Lower lobe of right lung (tissue), 2 donors: ENCODE data around the gene TXNDC11. TPM values are rescaled to one million over a fixed set of nuclear protein-coding genes. Genes with fewer than 3 reads are reported as not detected.

ENCODE experiments used
- ATAC-seq, 2 donors: fragments of 200-7000 bp; cut with Tn5 transposase; one replicate each; pipeline ENCODE4 v1.9.1; 2020 to 2022; ENCODE audit warnings: mild to moderate bottlenecking in 2 of 2, moderate library complexity in 2 of 2
- DNase-seq: peaks from one replicate; pipeline ENCODE4 v3.0.0-alpha.2; 2020
- H3K27ac ChIP-seq: fragments of 200-600 bp; one replicate; pipeline ENCODE4 v1.8.0; 2022
- H3K27me3 ChIP-seq: fragments of 200-600 bp; one replicate; pipeline ENCODE4 v1.8.0; 2022; ENCODE audit warnings: low read depth
- H3K36me3 ChIP-seq: fragments of 200-600 bp; one replicate; pipeline ENCODE4 v1.8.0; 2022; ENCODE audit warnings: mild to moderate bottlenecking
- H3K4me1 ChIP-seq: fragments of 200-600 bp; one replicate; pipeline ENCODE4 v1.8.0; 2022
- H3K4me3 ChIP-seq: fragments of 200-600 bp; one replicate; pipeline ENCODE4 v1.8.0; 2022; ENCODE audit warnings: mild to moderate bottlenecking
- H3K9me3 ChIP-seq: fragments of 200-600 bp; one replicate; pipeline ENCODE4 v1.8.0; 2022
- intact Hi-C: fragments of 100-400 bp; cut with DNase I; formaldehyde crosslinking; loops from one replicate; pipeline ENCODE4 v1.11.0; 2022
- total RNA-seq: library from RNA; stranded (reverse); fragmentation: NEBNext Ultra II Directional; extraction: Animal tissue kit (Norgen Biotek cat#: 25700); gene quantifications from one replicate; pipeline ENCODE4 v1.2.1, GENCODE V29; 2021
- TF ChIP-seq, protein P1 (sequence below): fragments of 200-600 bp; IDR thresholded peaks from one replicate; pipeline ENCODE4 v1.8.0; 2022; ENCODE audit warnings: antibody characterized with exemption, mild to moderate bottlenecking
- donor health status: DM: no; HTN: yes; CAD: no; lungs with severe emphysema.

Gene TXNDC11
- total RNA-seq, 1 donor from 2014 or later, result 88.2 TPM

DNA sequence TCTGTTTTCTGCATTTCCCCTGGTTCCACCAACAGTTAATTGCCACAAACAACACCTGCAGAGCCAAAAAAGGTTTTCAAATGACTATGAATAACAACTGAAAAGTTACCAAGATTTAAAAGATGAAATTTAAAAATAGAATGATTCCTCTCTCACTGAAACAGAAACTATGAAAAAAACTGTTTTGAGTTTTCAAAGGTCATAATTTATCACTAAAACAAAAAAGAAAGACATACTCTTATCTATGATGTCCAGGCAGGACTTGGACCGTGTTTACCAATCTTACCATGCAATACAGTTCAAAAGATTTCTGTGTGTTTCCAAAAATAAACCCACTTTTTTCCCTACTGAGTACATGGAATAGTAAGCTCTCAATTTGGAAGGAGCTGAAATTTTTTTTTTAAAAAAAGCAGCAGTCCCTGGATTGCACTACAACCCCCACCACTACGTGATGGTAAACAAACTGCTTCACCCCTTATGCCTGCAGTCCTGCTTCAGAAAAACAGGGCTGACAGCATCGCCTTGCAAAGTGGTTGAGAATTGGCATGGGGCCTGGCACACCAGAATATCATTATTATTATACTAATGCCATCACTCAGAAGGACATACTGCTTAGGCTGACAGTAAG lies 8.5 kb downstream of the TXNDC11 start:
- DNase-seq, result no peak
- intact Hi-C loops, result no loop called here
- TF ChIP-seq, protein P1, sequence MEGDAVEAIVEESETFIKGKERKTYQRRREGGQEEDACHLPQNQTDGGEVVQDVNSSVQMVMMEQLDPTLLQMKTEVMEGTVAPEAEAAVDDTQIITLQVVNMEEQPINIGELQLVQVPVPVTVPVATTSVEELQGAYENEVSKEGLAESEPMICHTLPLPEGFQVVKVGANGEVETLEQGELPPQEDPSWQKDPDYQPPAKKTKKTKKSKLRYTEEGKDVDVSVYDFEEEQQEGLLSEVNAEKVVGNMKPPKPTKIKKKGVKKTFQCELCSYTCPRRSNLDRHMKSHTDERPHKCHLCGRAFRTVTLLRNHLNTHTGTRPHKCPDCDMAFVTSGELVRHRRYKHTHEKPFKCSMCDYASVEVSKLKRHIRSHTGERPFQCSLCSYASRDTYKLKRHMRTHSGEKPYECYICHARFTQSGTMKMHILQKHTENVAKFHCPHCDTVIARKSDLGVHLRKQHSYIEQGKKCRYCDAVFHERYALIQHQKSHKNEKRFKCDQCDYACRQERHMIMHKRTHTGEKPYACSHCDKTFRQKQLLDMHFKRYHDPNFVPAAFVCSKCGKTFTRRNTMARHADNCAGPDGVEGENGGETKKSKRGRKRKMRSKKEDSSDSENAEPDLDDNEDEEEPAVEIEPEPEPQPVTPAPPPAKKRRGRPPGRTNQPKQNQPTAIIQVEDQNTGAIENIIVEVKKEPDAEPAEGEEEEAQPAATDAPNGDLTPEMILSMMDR, result no peak
- no peaks in the 10 kb centered on the region for H3K9me3 ChIP-seq
- peaks cover 95% of the 10 kb centered on the region for H3K36me3 ChIP-seq
- no peaks in the 10 kb centered on the region for H3K27me3 ChIP-seq
- peaks cover 89% of the 10 kb centered on the region for H3K4me1 ChIP-seq
- peak overlapping the region; percentile 34 for H3K27ac ChIP-seq
- peak; percentile 61 for ATAC-seq
- no peak overlapping the region for H3K4me3 ChIP-seq

DNA sequence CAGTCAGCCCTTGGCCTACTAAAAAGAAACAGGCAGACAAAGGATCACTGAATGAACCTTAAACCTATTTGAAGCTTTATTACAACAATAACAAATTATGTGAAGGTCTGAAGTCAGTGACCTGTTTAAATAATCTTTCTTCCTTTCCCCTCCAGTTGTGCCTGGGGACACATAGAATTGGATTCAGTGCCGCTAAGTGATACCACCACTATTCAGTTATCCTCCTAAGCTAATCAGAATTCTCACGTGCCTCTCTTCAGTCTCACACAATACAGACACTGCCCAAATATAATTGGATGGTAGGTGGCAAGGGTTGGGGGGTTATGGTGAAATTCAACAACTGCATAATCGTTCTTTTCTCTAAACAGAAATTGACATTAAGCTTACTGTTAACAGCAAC lies 11.4 kb downstream of the TXNDC11 start:
- H3K27me3 ChIP-seq, result no peaks in the 10 kb centered on the region
- peaks cover 93% of the 10 kb centered on the region for H3K36me3 ChIP-seq
- no peak for ATAC-seq
- intact Hi-C loops, result no loop called here
- no peak overlapping the region for H3K4me3 ChIP-seq
- DNase-seq, result no peak
- H3K4me1 ChIP-seq, result peaks cover 91% of the 10 kb centered on the region
- TF ChIP-seq, protein P1, result no peak
- H3K9me3 ChIP-seq, result no peaks in the 10 kb centered on the region
- H3K27ac ChIP-seq, result no peak overlapping the region

- peaks cover 79% of the 10 kb centered on the region for H3K4me1 ChIP-seq
- TF ChIP-seq, protein P1, result no peak
- no peak for DNase-seq
- no peak overlapping the region for H3K4me3 ChIP-seq
- ATAC-seq, result no peak
- intact Hi-C loops, result no loop called here
- no peaks in the 10 kb centered on the region for H3K27me3 ChIP-seq
- no peak overlapping the region for H3K27ac ChIP-seq
- peaks cover 93% of the 10 kb centered on the region for H3K36me3 ChIP-seq
- no peaks in the 10 kb centered on the region for H3K9me3 ChIP-seq
Measured at GRCh38 chr16:11729787-11730186, 12.9 kb downstream of the TXNDC11 start.

- H3K27me3 ChIP-seq, result no peaks in the 10 kb centered on the region
- peak overlapping the region; percentile 37 for H3K27ac ChIP-seq
- intact Hi-C loops, result no loop called here
- H3K9me3 ChIP-seq, result no peaks in the 10 kb centered on the region
- TF ChIP-seq, protein P1, result no peak
- H3K4me3 ChIP-seq, result no peak overlapping the region
- peak in 1 of 2 donors; percentile 54 for ATAC-seq
- peaks cover 64% of the 10 kb centered on the region for H3K4me1 ChIP-seq
- DNase-seq, result no peak
- peaks cover 91% of the 10 kb centered on the region for H3K36me3 ChIP-seq
Measured at GRCh38 chr16:11727796-11728543, 14.7 kb downstream of the TXNDC11 start.

- H3K27me3 ChIP-seq, result no peaks in the 10 kb centered on the region
- ATAC-seq (peak; percentile 76 to 81), DNase-seq (peak; percentile 66)
- intact Hi-C loops, result no loop called here
- H3K4me3 ChIP-seq, result no peak overlapping the region
- peaks cover 91% of the 10 kb centered on the region for H3K36me3 ChIP-seq
- H3K4me1 ChIP-seq, result peaks cover 63% of the 10 kb centered on the region
- H3K9me3 ChIP-seq, result no peaks in the 10 kb centered on the region
- peak overlapping the region; percentile 66 for H3K27ac ChIP-seq
- TF ChIP-seq, protein P1, result no peak
Measured at GRCh38 chr16:11726008-11726407, 16.6 kb downstream of the TXNDC11 start.
